Esophagus muscularis mucosa (tissue), 4 donors: ENCODE results near the gene MAP1LC3B.
"Not testable (repeated sequence)": the region's sequence is repeated elsewhere in the genome, so short reads cannot be mapped to it uniquely, and the experiment has no call there.

Experiments
- CTCF ChIP-seq, 3 experiments: fragments of 200-600 bp in 2 of 3; fragments of 450-650 bp in 1 of 3; sonication (generic) in 2 of 3; IDR thresholded peaks; one replicate each; pipeline ENCODE4 v1.5.1; 2017 to 2019; ENCODE audit warnings: antibody characterized with exemption in 3 of 3, mild to moderate bottlenecking in 2 of 3, moderate library complexity in 1 of 3
- EP300 ChIP-seq: sonication (generic); formaldehyde crosslinking; IDR thresholded peaks from one replicate; pipeline ENCODE4 v1.6.1; 2017; ENCODE audit warnings: antibody characterized with exemption
- POLR2A ChIP-seq: fragments of 450-650 bp; IDR thresholded peaks from one replicate; pipeline ENCODE4 v1.6.1; 2017; ENCODE audit warnings: antibody characterized with exemption, moderate library complexity, mild to moderate bottlenecking, low read depth
- POLR2AphosphoS5 ChIP-seq, 2 donors: sonication (generic); formaldehyde crosslinking; IDR thresholded peaks; one replicate each; pipeline ENCODE4 v1.6.1; 2017; ENCODE audit warnings: antibody characterized with exemption in 2 of 2

GRCh38 chr16:87384875-87385167 is 7.3 kb upstream of the MAP1LC3B start:
- TF ChIP-seq CTCF (IDR thresholded peaks at IDR 0.05); POLR2A; POLR2AphosphoS5 (IDR thresholded peaks at IDR 0.05); EP300: not testable (repeated sequence)
